ENCODE results near the gene BTK.

DNA sequence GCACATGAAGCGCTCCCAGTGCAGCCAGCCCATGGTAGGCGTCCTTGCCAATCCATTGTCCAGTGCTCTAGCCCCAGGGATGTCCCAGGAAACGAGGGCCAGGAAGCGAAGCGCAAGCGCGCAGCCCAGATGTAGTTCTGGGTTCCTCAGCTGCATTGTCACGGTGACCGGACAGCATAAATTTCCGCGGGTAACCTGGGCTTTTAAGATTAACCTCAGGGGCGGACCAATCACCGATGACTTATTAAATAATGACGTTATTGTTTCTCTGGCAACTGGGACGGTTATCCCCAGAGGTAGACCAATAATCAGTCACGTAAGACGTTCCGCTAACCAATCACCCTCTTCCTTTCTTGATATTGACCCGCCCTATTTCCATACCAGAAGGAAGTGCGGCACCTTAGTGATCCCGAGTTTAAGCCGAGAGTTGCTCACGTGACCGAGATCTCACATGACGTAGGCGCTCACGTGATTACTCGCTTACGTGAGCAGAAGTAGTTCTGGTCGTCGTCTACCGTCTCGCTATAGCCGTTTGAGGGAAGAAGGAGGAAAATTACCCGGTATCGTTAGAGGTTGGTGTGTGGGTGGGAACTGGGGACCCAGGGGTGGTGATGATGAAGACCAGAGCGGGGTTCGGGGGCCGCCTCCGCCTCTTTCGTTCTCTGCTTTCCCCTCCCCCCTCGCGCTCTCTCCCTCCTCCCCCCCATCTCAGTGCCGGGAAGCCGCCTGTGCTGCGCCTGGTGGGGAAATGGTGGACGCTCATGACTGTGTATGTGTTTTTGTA lies 21.9 kb upstream of the BTK start, which contains the start of the genes GLA and HNRNPH2:
- TF ChIP-seq EZH2 (IDR thresholded peaks at IDR 0.05; ENCODE audit: insufficient read depth, low read length) = no peak
- TF ChIP-seq, protein P1, sequence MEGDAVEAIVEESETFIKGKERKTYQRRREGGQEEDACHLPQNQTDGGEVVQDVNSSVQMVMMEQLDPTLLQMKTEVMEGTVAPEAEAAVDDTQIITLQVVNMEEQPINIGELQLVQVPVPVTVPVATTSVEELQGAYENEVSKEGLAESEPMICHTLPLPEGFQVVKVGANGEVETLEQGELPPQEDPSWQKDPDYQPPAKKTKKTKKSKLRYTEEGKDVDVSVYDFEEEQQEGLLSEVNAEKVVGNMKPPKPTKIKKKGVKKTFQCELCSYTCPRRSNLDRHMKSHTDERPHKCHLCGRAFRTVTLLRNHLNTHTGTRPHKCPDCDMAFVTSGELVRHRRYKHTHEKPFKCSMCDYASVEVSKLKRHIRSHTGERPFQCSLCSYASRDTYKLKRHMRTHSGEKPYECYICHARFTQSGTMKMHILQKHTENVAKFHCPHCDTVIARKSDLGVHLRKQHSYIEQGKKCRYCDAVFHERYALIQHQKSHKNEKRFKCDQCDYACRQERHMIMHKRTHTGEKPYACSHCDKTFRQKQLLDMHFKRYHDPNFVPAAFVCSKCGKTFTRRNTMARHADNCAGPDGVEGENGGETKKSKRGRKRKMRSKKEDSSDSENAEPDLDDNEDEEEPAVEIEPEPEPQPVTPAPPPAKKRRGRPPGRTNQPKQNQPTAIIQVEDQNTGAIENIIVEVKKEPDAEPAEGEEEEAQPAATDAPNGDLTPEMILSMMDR (IDR thresholded peaks at IDR 0.05; ENCODE audit: insufficient read depth, low read depth, low read length) = no peak
